IMR-90 (cell line): ENCODE data around the gene ARFGEF3. TPM values are rescaled to one million over a fixed set of nuclear protein-coding genes. Genes with fewer than 3 reads are reported as not detected.

Experiments
- ATAC-seq: fragments of 200-7000 bp; cut with Tn5 transposase; 2 replicates; pipeline ENCODE4 v1.9.1; 2020; ENCODE audit warnings: low read depth, mild to moderate bottlenecking, moderate library complexity
- BruUV-seq: library from RNA; stranded (reverse); fragments of 400-500 nt; replicated peaks from 2 replicates; lab custom pipeline; 2021; lab: Mats Ljungman, UMichigan
- CTCF ChIA-PET: fragments of 300-600 bp; formaldehyde crosslinking; extraction: SDS; loops from one replicate; lab custom pipeline; 2021; ENCODE audit warnings: antibody characterized with exemption; lab: Yijun Ruan, JAX
- POLR2A ChIA-PET: fragments of 300-600 bp; sonication (Branson Sonifier 250); formaldehyde crosslinking; loops from one replicate; lab custom pipeline; 2022; ENCODE audit warnings: antibody characterized with exemption; ENCODE audit not compliant: unreplicated experiment; lab: Charles Lee
- DNase-seq: peaks from one replicate; pipeline ENCODE4 v3.0.0; 2013
- H2AFZ ChIP-seq: replicated peaks from 2 replicates; pipeline ENCODE3; 2013; ENCODE audit warnings: low read length, mild to moderate bottlenecking; ENCODE audit not compliant: poor library complexity
- H2AK5ac ChIP-seq: 2 replicates; pipeline ENCODE4 v1.6.1; 2013; ENCODE audit warnings: low read depth, low read length, inconsistent platforms
- H2AK9ac ChIP-seq: replicated peaks from 2 replicates; pipeline ENCODE3; 2013; ENCODE audit warnings: mild to moderate bottlenecking, low read depth, low read length, moderate library complexity; ENCODE audit not compliant: poor library complexity
- H2BK120ac ChIP-seq: 2 replicates; pipeline ENCODE4 v1.6.1; 2013; ENCODE audit warnings: low read depth, low read length, inconsistent platforms
- H2BK15ac ChIP-seq: 3 replicates; pipeline ENCODE4 v1.6.1; 2013; ENCODE audit warnings: low read depth, low read length, inconsistent platforms
- H2BK20ac ChIP-seq: 2 replicates; pipeline ENCODE4 v1.6.1; 2013; ENCODE audit warnings: low read depth, mild to moderate bottlenecking, inconsistent platforms, low read length, moderate library complexity
- H2BK5ac ChIP-seq: 2 replicates; pipeline ENCODE4 v1.6.1; 2013; ENCODE audit warnings: mild to moderate bottlenecking, low read depth, low read length, inconsistent platforms; ENCODE audit not compliant: poor library complexity, severe bottlenecking
- H3K14ac ChIP-seq: replicated peaks from 2 replicates; pipeline ENCODE4 v1.6.1; 2013; ENCODE audit warnings: low read depth, low read length, inconsistent platforms
- H3K18ac ChIP-seq: 2 replicates; pipeline ENCODE4 v1.6.1; 2013; ENCODE audit warnings: low read depth, low read length, control low read depth
- H3K23ac ChIP-seq: 2 replicates; pipeline ENCODE4 v1.6.1; 2013; ENCODE audit warnings: low read depth, low read length, inconsistent platforms
- H3K27ac ChIP-seq: 2 replicates; pipeline ENCODE4 v1.5.1; 2013; ENCODE audit warnings: mild to moderate bottlenecking, control low read depth, low read length; ENCODE audit not compliant: insufficient read depth
- H3K27me3 ChIP-seq: 2 replicates; pipeline ENCODE4 v1.6.1; 2013; ENCODE audit warnings: low read length; ENCODE audit not compliant: control insufficient read depth, insufficient read depth
- H3K36me3 ChIP-seq: 2 replicates; pipeline ENCODE4 v1.6.1; 2013; ENCODE audit warnings: low read length, mixed read lengths; ENCODE audit not compliant: control insufficient read depth, insufficient read depth
- H3K4ac ChIP-seq: 2 replicates; pipeline ENCODE4 v1.6.1; 2013; ENCODE audit warnings: low read depth, low read length, inconsistent platforms
- H3K4me1 ChIP-seq: 2 replicates; pipeline ENCODE4 v1.6.1; 2013; ENCODE audit warnings: low read length, mixed read lengths; ENCODE audit not compliant: control insufficient read depth, insufficient read depth
- H3K4me2 ChIP-seq: 2 replicates; pipeline ENCODE4 v1.6.1; 2013; ENCODE audit warnings: low read depth, mild to moderate bottlenecking, control low read depth, low read length, moderate library complexity
- H3K4me3 ChIP-seq: 2 replicates; pipeline ENCODE4 v1.5.1; 2013; ENCODE audit warnings: low read depth, mild to moderate bottlenecking, control low read depth, low read length, moderate library complexity; ENCODE audit not compliant: insufficient read depth
- H3K56ac ChIP-seq: 2 replicates; pipeline ENCODE4 v1.6.1; 2013; ENCODE audit warnings: low read length, inconsistent platforms; ENCODE audit not compliant: insufficient read depth; ENCODE audit errors: extremely low read depth
- H3K79me1 ChIP-seq, 2 experiments: 2 replicates each; pipeline ENCODE4 v1.6.1; 2013; ENCODE audit warnings: low read length in 2 of 2, inconsistent platforms in 1 of 2, low read depth in 1 of 2
- H3K9ac ChIP-seq: 2 replicates; pipeline ENCODE4 v1.6.1; 2013; ENCODE audit warnings: low read depth, low read length, control low read depth
- H3K9me1 ChIP-seq: 2 replicates; pipeline ENCODE4 v1.6.1; 2013; ENCODE audit warnings: low read length, inconsistent platforms; ENCODE audit not compliant: insufficient read depth
- H3K9me3 ChIP-seq: 2 replicates; pipeline ENCODE4 v1.6.1; 2013; ENCODE audit warnings: low read length; ENCODE audit not compliant: control insufficient read depth, insufficient read depth
- H4K20me1 ChIP-seq: 2 replicates; pipeline ENCODE4 v1.6.1; 2013; ENCODE audit warnings: low read length, inconsistent platforms; ENCODE audit not compliant: insufficient read depth
- H4K5ac ChIP-seq: 2 replicates; pipeline ENCODE4 v1.6.1; 2013; ENCODE audit warnings: mild to moderate bottlenecking, low read depth, low read length, control low read depth
- H4K8ac ChIP-seq, 2 experiments: 2 replicates each; pipeline ENCODE4 v1.6.1; 2013; ENCODE audit warnings: low read depth in 2 of 2, low read length in 2 of 2, control low read depth in 1 of 2, inconsistent platforms in 1 of 2
- H4K91ac ChIP-seq: 2 replicates; pipeline ENCODE4 v1.6.1; 2013; ENCODE audit warnings: low read depth, low read length, inconsistent platforms; ENCODE audit not compliant: insufficient read depth
- CEBPB ChIP-seq: IDR thresholded peaks from 2 replicates; pipeline ENCODE4 v1.6.1; 2012; ENCODE audit warnings: low read depth, low read length, improper control_type of control experiment
- MXI1 ChIP-seq: IDR thresholded peaks from 2 replicates; pipeline ENCODE4 v1.6.1; 2012; ENCODE audit warnings: low read depth, mild to moderate bottlenecking, low read length, moderate library complexity, borderline replicate concordance
- NFE2L2 ChIP-seq: fragments of 150-350 bp; IDR thresholded peaks from 2 replicates; pipeline ENCODE4 v1.6.1; 2016; ENCODE audit warnings: low read depth, mild to moderate bottlenecking, low read length
- POLR2A ChIP-seq: IDR thresholded peaks from 2 replicates; pipeline ENCODE4 v1.6.1; 2012; ENCODE audit warnings: mild to moderate bottlenecking, low read depth, low read length
- RCOR1 ChIP-seq: IDR thresholded peaks from 2 replicates; pipeline ENCODE4 v1.6.1; 2012; ENCODE audit warnings: mild to moderate bottlenecking, low read length, improper control_type of control experiment; ENCODE audit not compliant: insufficient replicate concordance
- RFX5 ChIP-seq: IDR thresholded peaks from 2 replicates; pipeline ENCODE4 v1.8.0; 2012; ENCODE audit warnings: low read depth, mild to moderate bottlenecking, low read length, moderate library complexity
- WGBS, 2 experiments: methylation state at CpG; one replicate each; pipeline versions ENCODE4 v1.1.5 to v1.1.7; 2013; ENCODE audit warnings: missing lambda C conversion rate in 2 of 2; ENCODE audit not compliant: insufficient read length in 1 of 2; ENCODE audit errors: extremely low coverage in 2 of 2; 5-methylcytosine and 5-hydroxymethylcytosine counted together
- dilution Hi-C: fragments of 300-500 bp; cut with HindIII; formaldehyde crosslinking; loops from one replicate; pipeline ENCODE4 v1.14.3; 2018; ENCODE audit warnings: low sequenced_read_pairs; ENCODE audit not compliant: unreplicated experiment
- in situ Hi-C: fragments of 300-500 bp; cut with MboI; formaldehyde crosslinking; loops from 3 replicates; pipeline ENCODE4 v1.14.3; 2019; ENCODE audit warnings: low sequenced_read_pairs, inconsistent platforms, mixed read lengths
- intact Hi-C: fragments of 100-400 bp; cut with micrococcal nuclease; formaldehyde crosslinking; loops from 2 replicates; pipeline ENCODE4 v1.10.0; 2022
- polyA plus RNA-seq, 3 experiments: library from polyadenylated mRNA; depleted of rRNA; stranded (reverse); fragments of >200 nt; gene quantifications; 2 replicates each; pipeline ENCODE4 v1.2.3, GENCODE V29; 2012; ENCODE audit warnings: low replicate concordance in 1 of 3
- total RNA-seq: library from RNA; depleted of rRNA; stranded (reverse); fragments of >200 nt; gene quantifications from 2 replicates; pipeline ENCODE4 v1.2.3, GENCODE V29; 2012

Gene ARFGEF3
- total and polyA plus RNA-seq, 2 of the 4 experiments (the other 2 are of a cell fraction) = under 0.01 to 0.02 TPM

DNA sequence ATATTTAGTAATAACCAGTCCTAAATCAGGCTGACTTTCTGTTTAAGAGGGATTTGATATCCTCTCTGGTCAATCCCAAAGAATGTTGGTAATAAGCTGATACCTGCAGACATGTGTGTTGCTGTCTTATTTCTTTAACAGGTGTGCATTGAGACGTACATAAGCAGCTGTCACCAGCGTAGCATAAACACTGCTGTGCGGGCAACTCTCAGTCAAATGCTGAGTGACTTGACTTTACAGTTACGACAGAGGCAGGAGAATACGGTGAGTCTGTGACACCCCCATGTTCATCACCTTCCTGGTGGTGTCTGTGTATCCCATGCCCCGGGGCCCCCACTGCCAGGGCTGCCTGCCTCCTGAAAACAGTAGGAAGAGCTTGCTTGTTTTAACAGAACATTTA, 76.6 kb downstream of the ARFGEF3 start:
- no peak overlapping the region for H2BK20ac ChIP-seq
- no peak overlapping the region for H2BK120ac ChIP-seq
- H2BK15ac ChIP-seq = no peak overlapping the region
- WGBS, 2 experiments = 24% methylated on average over 3 of the region's 6 CpGs; no CpG with 5 or more reads in 1 of the 2 experiments
- no peak overlapping the region for H3K56ac ChIP-seq
- no peaks in the 10 kb centered on the region for H3K4me1 ChIP-seq
- no peak for ATAC-seq
- no peak overlapping the region for H3K18ac ChIP-seq
- H3K9ac ChIP-seq = no peak overlapping the region
- dilution Hi-C loops = no loop called here
- CTCF ChIA-PET = no interaction called here
- DNase-seq = no peak
- H3K79me1 ChIP-seq = no peaks in the 10 kb centered on the region
- intact Hi-C loops = no loop called here
- no peaks in the 10 kb centered on the region for H3K36me3 ChIP-seq
- H3K27me3 ChIP-seq = peaks cover 7% of the 10 kb centered on the region
- H2AK9ac ChIP-seq = no peak overlapping the region
- H2BK5ac ChIP-seq = no peak overlapping the region
- TF ChIP-seq CEBPB = no peak
- no peak for TF ChIP-seq RFX5
- TF ChIP-seq NFE2L2 = no peak
- TF ChIP-seq MXI1 = no peak
- no peak for TF ChIP-seq RCOR1
- TF ChIP-seq POLR2A = no peak
- no peak overlapping the region for H3K27ac ChIP-seq
- in situ Hi-C loops = no loop called here
- H3K4me2 ChIP-seq = no peak overlapping the region
- no peak overlapping the region for H3K4ac ChIP-seq
- POLR2A ChIA-PET = no interaction called here
- no peak overlapping the region for H3K4me3 ChIP-seq
- no peaks in the 10 kb centered on the region for H3K9me3 ChIP-seq
- no peak overlapping the region for H4K8ac ChIP-seq
- no peak overlapping the region for H3K14ac ChIP-seq
- BruUV-seq = no TSS peak
- H4K91ac ChIP-seq = no peak overlapping the region
- H3K23ac ChIP-seq = no peak overlapping the region
- no peak overlapping the region for H2AFZ ChIP-seq
- H3K9me1 ChIP-seq = no peaks in the 10 kb centered on the region
- H4K5ac ChIP-seq = no peak overlapping the region
- no peaks in the 10 kb centered on the region for H4K20me1 ChIP-seq
- no peak overlapping the region for H2AK5ac ChIP-seq
